Colonic mucosa (tissue), 4 donors: ENCODE data around the gene DNM3. TPM values are rescaled to one million over a fixed set of nuclear protein-coding genes. Genes with fewer than 3 reads are reported as not detected.
A peak's percentile ranks its signal among the peaks of the same experiment; 100 is the strongest.

Experiments used
- DNase-seq: peaks from one replicate; pipeline ENCODE4 v3.0.0-alpha.2; 2020
- H3K27ac ChIP-seq: fragments of 200-600 bp; one replicate; pipeline ENCODE4 v1.8.0; 2021
- H3K27me3 ChIP-seq: fragments of 200-600 bp; one replicate; pipeline ENCODE4 v1.8.0; 2021
- H3K36me3 ChIP-seq: fragments of 200-600 bp; one replicate; pipeline ENCODE4 v1.8.0; 2021
- H3K4me1 ChIP-seq: fragments of 200-600 bp; one replicate; pipeline ENCODE4 v1.8.0; 2021; ENCODE audit warnings: mild to moderate bottlenecking
- H3K4me3 ChIP-seq: fragments of 200-600 bp; one replicate; pipeline ENCODE4 v1.8.0; 2021
- H3K9ac ChIP-seq, 2 donors: one replicate each; pipeline ENCODE4 v1.7.0; 2013; ENCODE audit warnings: control low read depth in 2 of 2, low read depth in 2 of 2, low read length in 2 of 2
- H3K9me3 ChIP-seq: fragments of 200-600 bp; one replicate; pipeline ENCODE4 v1.8.0; 2021
- intact Hi-C: fragments of 100-400 bp; cut with DNase I; formaldehyde crosslinking; loops from one replicate; pipeline ENCODE4 v1.14.1; 2022
- microRNA-seq: library from miRNA; unstranded; fragments of <30 nt; microRNA quantifications from one replicate; pipeline ENCODE4, GENCODE V29; 2019
- total RNA-seq, 2 donors: library from RNA; stranded (reverse); fragmentation: NEBNext Ultra II Directional in 1 of 2; extraction: Animal tissue kit (Norgen Biotek cat#: 25700) in 1 of 2; gene quantifications; one replicate each; pipeline ENCODE4 v1.2.1, GENCODE V29; 2021
- TF ChIP-seq, protein P1 (sequence below): fragments of 200-600 bp; IDR thresholded peaks from one replicate; pipeline ENCODE4 v1.8.0; 2022; ENCODE audit warnings: antibody characterized with exemption, mild to moderate bottlenecking
- donor health status: healthy.
- donor health status: DM: no; HTN: no; CAD: no.
- donor health status: DM: no; HTN: no; CAD: no.

The DNM3 gene
- total RNA-seq, 2 donors from 2014 or later = 1.7 to 2.6 TPM

DNA sequence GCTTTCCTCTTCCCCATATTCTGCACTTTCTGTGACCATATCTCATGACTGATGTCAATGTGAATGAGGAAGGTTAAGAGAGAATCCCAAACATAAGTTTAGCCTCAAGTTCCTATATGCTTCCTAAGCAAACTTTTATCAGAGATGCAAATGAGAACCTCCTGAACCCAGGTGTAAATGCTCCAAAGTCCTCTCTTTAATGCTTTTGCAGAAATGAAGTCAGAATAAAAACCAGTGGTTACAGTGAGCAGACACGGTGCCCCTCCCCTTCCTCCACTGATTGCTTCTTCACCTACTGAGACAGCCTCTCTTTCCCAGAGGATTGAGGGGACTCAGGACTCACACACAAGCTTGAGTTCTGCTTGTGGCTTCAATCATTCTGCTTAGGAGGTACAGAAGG lies 614.2 kb downstream of the DNM3 start:
- Histone ChIP-seq H3K27me3 (no peaks in the 10 kb centered on the region), H3K9ac (no peak overlapping the region), H3K9me3 (no peaks in the 10 kb centered on the region), H3K4me1 (peaks cover 6% of the 10 kb centered on the region), H3K4me3 (no peak overlapping the region), H3K36me3 (no peaks in the 10 kb centered on the region), H3K27ac (no peak overlapping the region)
- intact Hi-C loops = no loop called here
- TF ChIP-seq, protein P1, sequence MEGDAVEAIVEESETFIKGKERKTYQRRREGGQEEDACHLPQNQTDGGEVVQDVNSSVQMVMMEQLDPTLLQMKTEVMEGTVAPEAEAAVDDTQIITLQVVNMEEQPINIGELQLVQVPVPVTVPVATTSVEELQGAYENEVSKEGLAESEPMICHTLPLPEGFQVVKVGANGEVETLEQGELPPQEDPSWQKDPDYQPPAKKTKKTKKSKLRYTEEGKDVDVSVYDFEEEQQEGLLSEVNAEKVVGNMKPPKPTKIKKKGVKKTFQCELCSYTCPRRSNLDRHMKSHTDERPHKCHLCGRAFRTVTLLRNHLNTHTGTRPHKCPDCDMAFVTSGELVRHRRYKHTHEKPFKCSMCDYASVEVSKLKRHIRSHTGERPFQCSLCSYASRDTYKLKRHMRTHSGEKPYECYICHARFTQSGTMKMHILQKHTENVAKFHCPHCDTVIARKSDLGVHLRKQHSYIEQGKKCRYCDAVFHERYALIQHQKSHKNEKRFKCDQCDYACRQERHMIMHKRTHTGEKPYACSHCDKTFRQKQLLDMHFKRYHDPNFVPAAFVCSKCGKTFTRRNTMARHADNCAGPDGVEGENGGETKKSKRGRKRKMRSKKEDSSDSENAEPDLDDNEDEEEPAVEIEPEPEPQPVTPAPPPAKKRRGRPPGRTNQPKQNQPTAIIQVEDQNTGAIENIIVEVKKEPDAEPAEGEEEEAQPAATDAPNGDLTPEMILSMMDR = no peak
- no peak for DNase-seq

DNA sequence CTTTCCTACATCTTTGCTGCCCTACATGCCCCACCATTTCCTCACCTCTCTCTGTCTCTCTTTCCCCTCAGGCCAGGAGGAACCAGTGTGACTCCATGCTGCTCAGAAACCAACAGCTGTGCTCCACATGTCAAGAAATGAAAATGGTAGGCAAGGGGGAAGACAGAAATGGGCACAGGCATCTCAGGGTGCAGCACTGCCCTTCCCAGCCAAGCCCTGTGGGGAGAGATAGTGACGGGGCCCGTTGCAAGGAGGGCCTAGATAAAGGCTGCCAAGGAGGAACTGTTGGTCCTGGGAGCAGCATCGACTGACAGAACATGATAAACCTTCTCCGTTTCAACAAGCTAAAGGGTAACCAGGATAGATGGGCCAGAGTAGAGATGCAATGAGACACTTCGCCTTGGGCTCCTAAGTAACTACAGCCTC lies 615.1 kb downstream of the DNM3 start:
- Histone ChIP-seq H3K27ac (no peak overlapping the region), H3K4me1 (peaks cover 6% of the 10 kb centered on the region), H3K36me3 (no peaks in the 10 kb centered on the region), H3K9me3 (no peaks in the 10 kb centered on the region), H3K27me3 (no peaks in the 10 kb centered on the region), H3K9ac (no peak overlapping the region), H3K4me3 (no peak overlapping the region)
- intact Hi-C loops = no loop called here
- DNase-seq = no peak
- TF ChIP-seq, protein P1 = no peak

DNA sequence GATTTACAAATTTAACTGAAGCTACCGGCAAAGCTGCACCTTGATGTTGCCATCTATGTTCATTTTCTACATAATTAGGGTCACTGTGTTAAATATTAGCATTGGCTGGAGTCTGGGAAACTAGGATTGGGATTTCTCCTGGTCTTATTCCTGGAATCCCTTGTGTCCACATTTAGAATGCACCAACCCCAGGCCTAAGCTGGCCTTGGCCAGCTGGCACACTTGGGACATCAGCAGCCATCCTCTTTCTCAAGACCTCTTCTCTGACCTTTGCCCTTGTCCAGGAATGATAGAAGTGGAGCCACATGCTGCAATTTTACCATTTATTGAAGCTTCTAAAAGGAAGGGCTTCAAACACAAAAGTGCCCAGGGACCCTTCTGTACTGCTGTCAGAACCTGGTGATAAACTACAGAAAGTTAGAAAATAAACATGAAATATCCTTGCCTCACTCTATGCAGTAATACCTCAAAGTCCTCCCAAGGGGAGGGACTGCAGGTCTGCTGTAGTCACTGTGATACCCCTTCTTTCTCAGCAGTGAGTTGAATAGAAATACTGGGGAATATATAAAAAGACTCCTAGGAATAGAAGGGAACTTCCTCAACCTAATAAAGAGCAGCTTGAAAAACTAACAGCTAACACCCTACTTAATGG lies 616.3 kb downstream of the DNM3 start:
- Histone ChIP-seq H3K27ac (no peak overlapping the region), H3K36me3 (no peaks in the 10 kb centered on the region), H3K9ac (no peak overlapping the region), H3K9me3 (no peaks in the 10 kb centered on the region), H3K4me3 (no peak overlapping the region), H3K4me1 (peaks cover 6% of the 10 kb centered on the region), H3K27me3 (no peaks in the 10 kb centered on the region)
- DNase-seq = no peak
- intact Hi-C loops = no loop called here
- TF ChIP-seq, protein P1 = no peak

DNA sequence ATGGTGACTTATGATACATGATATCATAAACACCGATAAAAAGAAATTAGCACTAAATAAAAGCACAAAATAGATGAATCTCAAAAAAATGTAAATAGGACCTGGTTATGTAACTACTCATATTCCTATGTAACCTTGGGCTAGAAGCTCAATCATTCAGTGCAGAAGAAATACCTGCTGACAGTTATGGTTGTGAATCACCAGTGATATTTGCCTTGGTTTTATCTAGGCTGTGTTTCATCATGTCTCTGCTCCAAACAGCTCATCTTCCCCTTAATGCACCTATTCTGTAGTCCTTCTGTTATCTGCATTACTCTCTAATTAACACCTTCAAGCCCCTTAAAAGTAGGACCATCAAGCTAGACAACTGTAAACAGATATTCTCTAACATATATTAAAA lies 618.9 kb downstream of the DNM3 start:
- Histone ChIP-seq H3K9me3 (no peaks in the 10 kb centered on the region), H3K4me3 (no peak overlapping the region), H3K36me3 (no peaks in the 10 kb centered on the region), H3K9ac (no peak overlapping the region), H3K27me3 (no peaks in the 10 kb centered on the region), H3K27ac (no peak overlapping the region), H3K4me1 (no peaks in the 10 kb centered on the region)
- TF ChIP-seq, protein P1 = no peak
- DNase-seq = no peak
- intact Hi-C loops = no loop called here

DNA sequence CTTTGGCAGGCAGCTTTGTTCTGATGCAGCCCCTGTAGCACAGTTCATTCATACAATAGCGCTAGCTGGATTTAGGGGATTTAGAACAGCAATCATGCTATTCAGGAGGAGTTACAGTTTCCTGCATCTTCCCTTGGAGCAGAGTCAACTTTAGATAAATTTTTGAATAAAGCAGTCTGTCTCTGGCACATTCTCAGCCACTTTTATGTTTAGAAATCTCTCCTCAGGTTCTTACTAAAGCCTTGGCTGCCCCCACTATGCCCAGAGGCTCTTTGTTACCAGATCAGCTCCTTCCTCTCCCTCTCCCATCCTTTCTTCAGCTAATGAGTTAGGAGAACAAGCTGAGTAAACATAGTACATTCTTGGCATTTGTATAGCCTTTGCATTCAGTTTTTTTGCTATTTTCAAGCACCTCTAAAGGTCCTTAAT lies 619.6 kb downstream of the DNM3 start:
- TF ChIP-seq, protein P1 = no peak
- intact Hi-C loops = no loop called here

More for the DNA sequence above, 619.6 kb downstream of the DNM3 start:
- no peak for DNase-seq
- H3K4me1 ChIP-seq = no peaks in the 10 kb centered on the region
- no peak overlapping the region for H3K9ac ChIP-seq
- H3K4me3 ChIP-seq = no peak overlapping the region
- no peaks in the 10 kb centered on the region for H3K9me3 ChIP-seq
- no peak overlapping the region for H3K27ac ChIP-seq
- no peaks in the 10 kb centered on the region for H3K36me3 ChIP-seq
- no peaks in the 10 kb centered on the region for H3K27me3 ChIP-seq

Small RNAs within 50 kb of the gene (microRNA-seq; reads per million reads assigned to microRNA genes)
- gene MIR199A2 = 28.1 reads per million, percentile 33 among the genes with 10 or more reads in this experiment
- not detected for gene MIR3120

Other genes starting within 250 kb of the DNM3 start
- gene MYOCOS, start 219.3 kb upstream of the DNM3 start, total RNA-seq = not detected
- gene MYOC, start 188.8 kb upstream of the DNM3 start, total RNA-seq = 1 to 10 TPM in 1 of 2 donors, under 1 TPM in 1; 0.62 to 1.3 TPM
- 10 to 100 TPM in 1 of 2 donors, 1 to 10 TPM in 1; 6.4 to 12.4 TPM for gene VAMP4, start 99.4 kb upstream of the DNM3 start, total RNA-seq
- gene METTL13, start 59.8 kb upstream of the DNM3 start, total RNA-seq = 10 to 100 TPM; 19.9 to 42.7 TPM